LNCAP (cell line): ENCODE measurements around the gene WDR47.

Experiments used
- CTCF ChIP-seq: fragments of 450-650 bp; IDR thresholded peaks from 2 replicates; pipeline ENCODE4 v1.5.1; 2017; ENCODE audit warnings: mild to moderate bottlenecking

WDR47 gene

GRCh38 chr1:109046671-109047070, 4.8 kb upstream of the WDR47 start:
- TF ChIP-seq CTCF, result no peak

GRCh38 chr1:109045595-109045994, 3.7 kb upstream of the WDR47 start:
- TF ChIP-seq CTCF, result no peak

GRCh38 chr1:109040989-109041620, 797 bp downstream of the WDR47 start:
- no peak for TF ChIP-seq CTCF

- no peak for TF ChIP-seq CTCF
Observed at GRCh38 chr1:109040627-109040988, 1.3 kb downstream of the WDR47 start.

- TF ChIP-seq CTCF, result no peak
Observed at GRCh38 chr1:109034382-109034781, 7.5 kb downstream of the WDR47 start.

- peak; percentile 34 for TF ChIP-seq CTCF
Observed at GRCh38 chr1:109027841-109028240, 14.1 kb downstream of the WDR47 start.

- TF ChIP-seq CTCF, result no peak
Observed at GRCh38 chr1:109025694-109026093, 16.2 kb downstream of the WDR47 start.

GRCh38 chr1:109024646-109025045, 17.3 kb downstream of the WDR47 start:
- TF ChIP-seq CTCF, result no peak
